HCT116 (cell line): ENCODE data around the gene IL25. TPM values are rescaled to one million over a fixed set of nuclear protein-coding genes. Genes with fewer than 3 reads are reported as not detected.

Experiments used
- ATAC-seq: fragments of 200-7000 bp; cut with Tn5 transposase; 2 replicates; pipeline ENCODE4 v1.9.1; 2020; ENCODE audit warnings: mild to moderate bottlenecking, moderate library complexity
- BruUV-seq: library from RNA; stranded (reverse); fragments of 400-500 nt; replicated peaks from 2 replicates; lab custom pipeline; 2021; lab: Mats Ljungman, UMichigan
- CTCF ChIA-PET: fragments of 300-600 bp; sonication (Branson Sonifier 250); formaldehyde crosslinking; loops from one replicate; lab custom pipeline; 2021; ENCODE audit warnings: antibody characterized with exemption; lab: Charles Lee
- POLR2A ChIA-PET: fragments of 300-600, 350-600 bp; sonication (Branson Sonifier 250); formaldehyde crosslinking; loops from one replicate; lab custom pipeline; 2021; ENCODE audit warnings: antibody characterized with exemption; lab: Charles Lee
- RAD21 ChIA-PET, 2 experiments: fragments of 300-600 bp; sonication (Branson Sonifier 250); formaldehyde crosslinking; loops; one replicate each; lab custom pipeline; 2023; ENCODE audit warnings: low total read pairs in 2 of 2; ENCODE audit not compliant: uncharacterized antibody in 2 of 2, unreplicated experiment in 2 of 2, low non-redundant PET in 1 of 2; lab: Charles Lee
- DNase-seq: peaks from one replicate; pipeline ENCODE4 v3.0.0-alpha.2; 2010; ENCODE audit warnings: low read depth, low spot score
- H2AFZ ChIP-seq: fragments of 200-600 bp; shearing (Covaris generic), sonication (generic); 2 replicates; pipeline ENCODE4 v1.6.1; 2017; ENCODE audit warnings: low read depth, mixed run types, mixed read lengths, antibody characterized with exemption, low read length; ENCODE audit not compliant: poor library complexity, severe bottlenecking
- H3K27ac ChIP-seq: 2 replicates; pipeline ENCODE4 v1.5.1; 2012; ENCODE audit warnings: low read depth, low read length
- H3K27me3 ChIP-seq: fragments of 200-600 bp; sonication (generic); 2 replicates; pipeline ENCODE4 v1.6.1; 2016; ENCODE audit warnings: mixed run types, low read length, mixed read lengths; ENCODE audit not compliant: insufficient read depth
- H3K36me3 ChIP-seq, 2 experiments: fragments of 200-500 bp in 1 of 2; fragments of 200-600 bp in 1 of 2; sonication (Bioruptor generic) in 1 of 2; sonication (generic) in 1 of 2; 2 replicates each; pipeline versions ENCODE4 v1.5.1 to v1.6.1; 2014 to 2016; ENCODE audit warnings: low read length in 2 of 2, inconsistent platforms in 1 of 2, mixed read lengths in 1 of 2, mixed run types in 1 of 2; ENCODE audit not compliant: insufficient read depth in 2 of 2, control insufficient read depth in 1 of 2
- H3K4me1 ChIP-seq, 2 experiments: fragments of 200-600 bp in 1 of 2; sonication (generic) in 1 of 2; 2 replicates each; pipeline versions ENCODE4 v1.5.1 to v1.6.1; 2012 to 2017; ENCODE audit warnings: low read length in 2 of 2, inconsistent platforms in 1 of 2, mild to moderate bottlenecking in 1 of 2, mixed read lengths in 1 of 2, mixed run types in 1 of 2, moderate library complexity in 1 of 2; ENCODE audit not compliant: insufficient read depth in 2 of 2, control insufficient read depth in 1 of 2
- H3K4me2 ChIP-seq: fragments of 200-600 bp; sonication (generic); 2 replicates; pipeline ENCODE4 v1.6.1; 2017; ENCODE audit warnings: mixed run types, low read length, mixed read lengths
- H3K4me3 ChIP-seq, 2 experiments: fragments of 200-600 bp in 1 of 2; sonication (generic) in 1 of 2; replicated peaks in 1 of 2; 2 replicates each; pipeline ENCODE4 v1.5.1; 2011 to 2016; ENCODE audit warnings: low read length in 2 of 2, control low read depth in 1 of 2, low read depth in 1 of 2, mild to moderate bottlenecking in 1 of 2, mixed read lengths in 1 of 2, mixed run types in 1 of 2
- H3K79me2 ChIP-seq: fragments of 200-600 bp; sonication (generic); 2 replicates; pipeline ENCODE4 v1.6.1; 2017; ENCODE audit warnings: mild to moderate bottlenecking, mixed run types, low read length, moderate library complexity, mixed read lengths; ENCODE audit not compliant: insufficient read depth
- H3K9ac ChIP-seq: fragments of 200-600 bp; sonication (generic); 2 replicates; pipeline ENCODE4 v1.6.1; 2016; ENCODE audit warnings: low read length, mixed read lengths
- H3K9me2 ChIP-seq: fragments of 200-600 bp; sonication (generic), shearing (Covaris generic); 2 replicates; pipeline ENCODE4 v1.6.1; 2017; ENCODE audit warnings: mixed run types, mild to moderate bottlenecking, moderate library complexity; ENCODE audit not compliant: insufficient read depth
- H3K9me3 ChIP-seq, 2 experiments: fragments of 200-500 bp in 1 of 2; fragments of 200-600 bp in 1 of 2; sonication (Bioruptor generic) in 1 of 2; sonication (generic) in 1 of 2; 2 replicates each; pipeline ENCODE4 v1.6.1; 2014 to 2017; ENCODE audit warnings: low read length in 2 of 2, mixed read lengths in 2 of 2, inconsistent platforms in 1 of 2, low read depth in 1 of 2, mild to moderate bottlenecking in 1 of 2, mixed run types in 1 of 2, moderate library complexity in 1 of 2; ENCODE audit not compliant: control insufficient read depth in 1 of 2, insufficient read depth in 1 of 2
- H4K20me1 ChIP-seq: fragments of 200-600 bp; sonication (generic), shearing (Covaris generic); 2 replicates; pipeline ENCODE4 v1.6.1; 2017; ENCODE audit warnings: mixed run types, mild to moderate bottlenecking, moderate library complexity; ENCODE audit not compliant: insufficient read depth
- CBX3 ChIP-seq: IDR thresholded peaks from 2 replicates; pipeline ENCODE4 v1.6.1; 2012; ENCODE audit warnings: low read depth
- CEBPB ChIP-seq: IDR thresholded peaks from 2 replicates; pipeline ENCODE4 v1.6.1; 2012; ENCODE audit warnings: low read depth
- CTCF ChIP-seq, 3 experiments: fragments of 200-600 bp in 1 of 3; sonication (generic) in 1 of 3; IDR thresholded peaks in 2 of 3; conservative IDR thresholded peaks in 1 of 3; 2 replicates each; pipeline ENCODE4 v1.5.1; 2012 to 2017; ENCODE audit warnings: low read depth in 2 of 3, low read length in 2 of 3, antibody characterized with exemption in 1 of 3, borderline replicate concordance in 1 of 3, control low read depth in 1 of 3, mild to moderate bottlenecking in 1 of 3, mixed read lengths in 1 of 3, mixed run types in 1 of 3, moderate library complexity in 1 of 3; ENCODE audit not compliant: insufficient read depth in 1 of 3
- EGR1 ChIP-seq: IDR thresholded peaks from 2 replicates; pipeline ENCODE4 v1.6.1; 2012; ENCODE audit warnings: low read depth
- EZH2 ChIP-seq: fragments of 200-600 bp; sonication (generic); IDR thresholded peaks from 2 replicates; pipeline ENCODE4 v1.6.1; 2017; ENCODE audit warnings: antibody characterized with exemption, mixed run types
- EZH2phosphoT487 ChIP-seq: fragments of 200-600 bp; IDR thresholded peaks from 2 replicates; pipeline ENCODE4 v1.6.1; 2018; ENCODE audit warnings: antibody characterized with exemption, borderline replicate concordance
- FOSL1 ChIP-seq: IDR thresholded peaks from 2 replicates; pipeline ENCODE4 v1.6.1; 2012; ENCODE audit warnings: low read depth
- JUND ChIP-seq: IDR thresholded peaks from 2 replicates; pipeline ENCODE4 v1.6.1; 2012
- MAX ChIP-seq: IDR thresholded peaks from 2 replicates; pipeline ENCODE4 v1.6.1; 2012
- POLR2AphosphoS5 ChIP-seq: IDR thresholded peaks from 2 replicates; pipeline ENCODE4 v1.6.1; 2011; ENCODE audit warnings: mild to moderate bottlenecking, low read depth, low read length, moderate library complexity
- RAD21 ChIP-seq: IDR thresholded peaks from 2 replicates; pipeline ENCODE4 v1.6.1; 2012; ENCODE audit warnings: low read depth, mild to moderate bottlenecking
- SIN3A ChIP-seq: IDR thresholded peaks from 2 replicates; pipeline ENCODE4 v1.6.1; 2012; ENCODE audit warnings: low read depth
- SP1 ChIP-seq: IDR thresholded peaks from 2 replicates; pipeline ENCODE4 v1.6.1; 2012; ENCODE audit warnings: low read depth
- YY1 ChIP-seq: IDR thresholded peaks from 2 replicates; pipeline ENCODE4 v1.6.1; 2011; ENCODE audit warnings: low read length, low read depth, moderate library complexity, mild to moderate bottlenecking; ENCODE audit not compliant: insufficient replicate concordance; ENCODE audit errors: extremely low read depth
- ZBTB33 ChIP-seq: IDR thresholded peaks from 2 replicates; pipeline ENCODE4 v1.6.1; 2011; ENCODE audit warnings: mild to moderate bottlenecking, low read length, moderate library complexity; ENCODE audit not compliant: insufficient replicate concordance; ENCODE audit errors: extremely low read depth
- ZFX ChIP-seq: fragments of 450-650 bp; IDR thresholded peaks from 2 replicates; pipeline ENCODE4 v1.6.1; 2017
- ZNF274 ChIP-seq: fragments of 200-500 bp; sonication (Bioruptor generic); IDR thresholded peaks from 2 replicates; pipeline ENCODE4 v1.6.1; 2014; ENCODE audit warnings: mild to moderate bottlenecking, low read depth, low read length, inconsistent platforms
- intact Hi-C: fragments of 100-400 bp; cut with micrococcal nuclease; formaldehyde crosslinking; loops from 2 replicates; pipeline ENCODE4 v1.10.0; 2022
- total RNA-seq: library from RNA; stranded (reverse); gene quantifications from one replicate; pipeline ENCODE4 v1.2.1, GENCODE V29; 2021; ENCODE audit not compliant: unreplicated experiment
- TF ChIP-seq, protein P1 (sequence below): IDR thresholded peaks from 2 replicates; pipeline ENCODE4 v1.6.1; 2012
- TF ChIP-seq, protein P2 (sequence below): IDR thresholded peaks from 2 replicates; pipeline ENCODE4 v1.6.1; 2012; ENCODE audit warnings: low read depth

The IL25 gene
- total RNA-seq, 1 experiment from 2014 or later = not detected

DNA sequence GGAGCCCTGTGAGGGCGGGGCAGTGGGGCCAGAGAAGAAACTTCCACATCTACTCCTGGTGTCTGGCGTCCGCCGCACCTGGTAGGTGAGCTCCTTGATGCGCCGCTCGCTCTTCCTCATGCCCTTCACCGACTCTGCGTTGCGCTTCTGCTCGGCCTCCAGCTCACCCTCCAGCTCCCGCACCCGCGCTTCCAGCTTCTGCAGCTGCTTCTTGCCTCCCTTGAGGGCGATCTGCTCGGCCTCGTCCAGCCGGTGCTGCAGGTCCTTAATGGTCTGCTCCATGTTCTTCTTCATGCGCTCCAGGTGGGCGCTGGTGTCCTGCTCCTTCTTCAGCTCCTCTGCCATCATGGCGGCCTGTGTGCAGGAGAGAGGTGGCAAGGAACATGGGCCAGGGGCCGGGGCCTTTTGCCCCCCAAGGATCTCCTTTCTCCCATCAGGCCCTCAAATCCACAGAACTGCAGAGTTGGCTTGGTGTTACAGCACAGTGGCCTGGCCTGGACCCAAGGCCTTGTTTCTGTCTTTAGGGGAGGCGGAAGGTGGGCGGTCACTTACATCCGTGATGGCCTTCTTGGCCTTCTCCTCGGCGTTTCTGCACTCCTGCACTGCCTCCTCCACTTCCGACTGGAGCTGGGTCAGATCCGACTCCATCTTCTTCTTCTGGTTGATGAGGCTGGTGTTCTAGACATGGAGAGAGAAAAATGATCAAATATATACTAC lies 11.9 kb downstream of the IL25 start:
- Histone ChIP-seq H3K9me3 (no peaks in the 10 kb centered on the region), H3K27ac (no peak overlapping the region), H4K20me1 (no peaks in the 10 kb centered on the region), H3K36me3 (no peaks in the 10 kb centered on the region), H3K4me2 (no peak overlapping the region), H3K9me2 (no peaks in the 10 kb centered on the region), H3K79me2 (no peaks in the 10 kb centered on the region), H2AFZ (no peak overlapping the region), H3K9ac (no peak overlapping the region), H3K4me3 (no peak overlapping the region), H3K27me3 (0 out of 2 replicates have a peak, but pooled peaks cover 6% of the 10 kb centered on the region), H3K4me1 (no peaks in the 10 kb centered on the region)
- TF ChIP-seq, protein P1, sequence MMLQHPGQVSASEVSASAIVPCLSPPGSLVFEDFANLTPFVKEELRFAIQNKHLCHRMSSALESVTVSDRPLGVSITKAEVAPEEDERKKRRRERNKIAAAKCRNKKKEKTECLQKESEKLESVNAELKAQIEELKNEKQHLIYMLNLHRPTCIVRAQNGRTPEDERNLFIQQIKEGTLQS = no peak
- TF ChIP-seq POLR2AphosphoS5 (no peak), MAX (no peak), JUND (no peak), RAD21 (no peak), YY1 (no peak), CTCF (IDR thresholded peaks at IDR 0.05 in 2 of 3, conservative IDR thresholded peaks at IDR 0.05 in 1 of 3; ENCODE audit: borderline replicate concordance in 1 of 3, insufficient read depth in 1 of 3, low read depth in 2 of 3, low read length in 2 of 3) (no peak), ZNF274 (no peak), ZFX (no peak), FOSL1 (no peak), EZH2phosphoT487 (no peak), CEBPB (no peak), SP1 (no peak), EGR1 (no peak), ZBTB33 (no peak), CBX3 (no peak), EZH2 (no peak), SIN3A (no peak)
- TF ChIP-seq, protein P2, sequence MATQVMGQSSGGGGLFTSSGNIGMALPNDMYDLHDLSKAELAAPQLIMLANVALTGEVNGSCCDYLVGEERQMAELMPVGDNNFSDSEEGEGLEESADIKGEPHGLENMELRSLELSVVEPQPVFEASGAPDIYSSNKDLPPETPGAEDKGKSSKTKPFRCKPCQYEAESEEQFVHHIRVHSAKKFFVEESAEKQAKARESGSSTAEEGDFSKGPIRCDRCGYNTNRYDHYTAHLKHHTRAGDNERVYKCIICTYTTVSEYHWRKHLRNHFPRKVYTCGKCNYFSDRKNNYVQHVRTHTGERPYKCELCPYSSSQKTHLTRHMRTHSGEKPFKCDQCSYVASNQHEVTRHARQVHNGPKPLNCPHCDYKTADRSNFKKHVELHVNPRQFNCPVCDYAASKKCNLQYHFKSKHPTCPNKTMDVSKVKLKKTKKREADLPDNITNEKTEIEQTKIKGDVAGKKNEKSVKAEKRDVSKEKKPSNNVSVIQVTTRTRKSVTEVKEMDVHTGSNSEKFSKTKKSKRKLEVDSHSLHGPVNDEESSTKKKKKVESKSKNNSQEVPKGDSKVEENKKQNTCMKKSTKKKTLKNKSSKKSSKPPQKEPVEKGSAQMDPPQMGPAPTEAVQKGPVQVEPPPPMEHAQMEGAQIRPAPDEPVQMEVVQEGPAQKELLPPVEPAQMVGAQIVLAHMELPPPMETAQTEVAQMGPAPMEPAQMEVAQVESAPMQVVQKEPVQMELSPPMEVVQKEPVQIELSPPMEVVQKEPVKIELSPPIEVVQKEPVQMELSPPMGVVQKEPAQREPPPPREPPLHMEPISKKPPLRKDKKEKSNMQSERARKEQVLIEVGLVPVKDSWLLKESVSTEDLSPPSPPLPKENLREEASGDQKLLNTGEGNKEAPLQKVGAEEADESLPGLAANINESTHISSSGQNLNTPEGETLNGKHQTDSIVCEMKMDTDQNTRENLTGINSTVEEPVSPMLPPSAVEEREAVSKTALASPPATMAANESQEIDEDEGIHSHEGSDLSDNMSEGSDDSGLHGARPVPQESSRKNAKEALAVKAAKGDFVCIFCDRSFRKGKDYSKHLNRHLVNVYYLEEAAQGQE = no peak
- DNase-seq (no peak), ATAC-seq (no peak)
- intact Hi-C loops = loop anchor here (5.0 kb wide), 1 partner anchor 262 kb away; no protein-coding TSS in a partner anchor
- ChIA-PET CTCF (interaction anchor here (1.1 kb wide), 1 partner anchor 58 kb away, joined by 3 read pairs; no protein-coding TSS in a partner anchor), POLR2A (no interaction called here), RAD21 (no interaction called here)
- no TSS peak for BruUV-seq
